Measurements from ENCODE around the gene AVL9. TPM values are rescaled to one million over a fixed set of nuclear protein-coding genes. Genes with fewer than 3 reads are reported as not detected.

The AVL9 gene
- total and polyA plus RNA-seq, 2 experiments from 2014 or later: 13.1 to 33.8 TPM

- peaks cover 7% of the 10 kb centered on the region; the same call in 1 of the 2 replicates for H3K36me3 ChIP-seq (ENCODE audit: insufficient read depth)
- no peaks in the 10 kb centered on the region for H3K27me3 ChIP-seq (ENCODE audit: insufficient read depth)
- Mint-ChIP-seq H3K9me3 (peaks cover 21% of the 10 kb centered on the region), H3K27ac (no peak overlapping the region), H3K36me3 (ENCODE audit: low read depth) (peaks cover 42% of the 10 kb centered on the region), H3K4me3 (no peak overlapping the region), H3K4me1 (peaks cover 34% of the 10 kb centered on the region), H3K27me3 (ENCODE audit: insufficient read depth, low read depth, poor library complexity) (peaks cover 1% of the 10 kb centered on the region)
- H3K4me1 ChIP-seq (ENCODE audit: insufficient read depth): peaks cover 19% of the 10 kb centered on the region
- H2AFZ ChIP-seq: no peak overlapping the region
- no peak for DNase-seq (ENCODE audit: low spot score)
- no peak for ATAC-seq
- H3K9me2 ChIP-seq (ENCODE audit: insufficient read depth): no peaks in the 10 kb centered on the region
- no peak overlapping the region for H3K27ac ChIP-seq (ENCODE audit: low read depth)
- no peaks in the 10 kb centered on the region for H3F3A ChIP-seq (replicated peaks; ENCODE audit: low read depth)
- H3K79me2 ChIP-seq (replicated peaks; ENCODE audit: insufficient read depth): no peaks in the 10 kb centered on the region
- H3K4me3 ChIP-seq: no peak overlapping the region
- TF ChIP-seq, protein P1, sequence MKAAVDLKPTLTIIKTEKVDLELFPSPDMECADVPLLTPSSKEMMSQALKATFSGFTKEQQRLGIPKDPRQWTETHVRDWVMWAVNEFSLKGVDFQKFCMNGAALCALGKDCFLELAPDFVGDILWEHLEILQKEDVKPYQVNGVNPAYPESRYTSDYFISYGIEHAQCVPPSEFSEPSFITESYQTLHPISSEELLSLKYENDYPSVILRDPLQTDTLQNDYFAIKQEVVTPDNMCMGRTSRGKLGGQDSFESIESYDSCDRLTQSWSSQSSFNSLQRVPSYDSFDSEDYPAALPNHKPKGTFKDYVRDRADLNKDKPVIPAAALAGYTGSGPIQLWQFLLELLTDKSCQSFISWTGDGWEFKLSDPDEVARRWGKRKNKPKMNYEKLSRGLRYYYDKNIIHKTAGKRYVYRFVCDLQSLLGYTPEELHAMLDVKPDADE (IDR thresholded peaks at IDR 0.05): no peak
- TF ChIP-seq, protein P2, sequence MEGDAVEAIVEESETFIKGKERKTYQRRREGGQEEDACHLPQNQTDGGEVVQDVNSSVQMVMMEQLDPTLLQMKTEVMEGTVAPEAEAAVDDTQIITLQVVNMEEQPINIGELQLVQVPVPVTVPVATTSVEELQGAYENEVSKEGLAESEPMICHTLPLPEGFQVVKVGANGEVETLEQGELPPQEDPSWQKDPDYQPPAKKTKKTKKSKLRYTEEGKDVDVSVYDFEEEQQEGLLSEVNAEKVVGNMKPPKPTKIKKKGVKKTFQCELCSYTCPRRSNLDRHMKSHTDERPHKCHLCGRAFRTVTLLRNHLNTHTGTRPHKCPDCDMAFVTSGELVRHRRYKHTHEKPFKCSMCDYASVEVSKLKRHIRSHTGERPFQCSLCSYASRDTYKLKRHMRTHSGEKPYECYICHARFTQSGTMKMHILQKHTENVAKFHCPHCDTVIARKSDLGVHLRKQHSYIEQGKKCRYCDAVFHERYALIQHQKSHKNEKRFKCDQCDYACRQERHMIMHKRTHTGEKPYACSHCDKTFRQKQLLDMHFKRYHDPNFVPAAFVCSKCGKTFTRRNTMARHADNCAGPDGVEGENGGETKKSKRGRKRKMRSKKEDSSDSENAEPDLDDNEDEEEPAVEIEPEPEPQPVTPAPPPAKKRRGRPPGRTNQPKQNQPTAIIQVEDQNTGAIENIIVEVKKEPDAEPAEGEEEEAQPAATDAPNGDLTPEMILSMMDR (conservative IDR thresholded peaks at IDR 0.05; ENCODE audit: low read depth in 2 of 2): peak; percentile 12 to 14; a peak in 1 of 4 replicates
- no peak for TF ChIP-seq STAT1 (IDR thresholded peaks at IDR 0.05; ENCODE audit: unreplicated experiment)
- no peaks in the 10 kb centered on the region for H4K20me1 ChIP-seq (replicated peaks; ENCODE audit: insufficient read depth)
- H3K4me2 ChIP-seq: no peak overlapping the region
These were observed 114.2 kb downstream of the AVL9 start for GRCh38 chr7:32609463-32609862.

DNA sequence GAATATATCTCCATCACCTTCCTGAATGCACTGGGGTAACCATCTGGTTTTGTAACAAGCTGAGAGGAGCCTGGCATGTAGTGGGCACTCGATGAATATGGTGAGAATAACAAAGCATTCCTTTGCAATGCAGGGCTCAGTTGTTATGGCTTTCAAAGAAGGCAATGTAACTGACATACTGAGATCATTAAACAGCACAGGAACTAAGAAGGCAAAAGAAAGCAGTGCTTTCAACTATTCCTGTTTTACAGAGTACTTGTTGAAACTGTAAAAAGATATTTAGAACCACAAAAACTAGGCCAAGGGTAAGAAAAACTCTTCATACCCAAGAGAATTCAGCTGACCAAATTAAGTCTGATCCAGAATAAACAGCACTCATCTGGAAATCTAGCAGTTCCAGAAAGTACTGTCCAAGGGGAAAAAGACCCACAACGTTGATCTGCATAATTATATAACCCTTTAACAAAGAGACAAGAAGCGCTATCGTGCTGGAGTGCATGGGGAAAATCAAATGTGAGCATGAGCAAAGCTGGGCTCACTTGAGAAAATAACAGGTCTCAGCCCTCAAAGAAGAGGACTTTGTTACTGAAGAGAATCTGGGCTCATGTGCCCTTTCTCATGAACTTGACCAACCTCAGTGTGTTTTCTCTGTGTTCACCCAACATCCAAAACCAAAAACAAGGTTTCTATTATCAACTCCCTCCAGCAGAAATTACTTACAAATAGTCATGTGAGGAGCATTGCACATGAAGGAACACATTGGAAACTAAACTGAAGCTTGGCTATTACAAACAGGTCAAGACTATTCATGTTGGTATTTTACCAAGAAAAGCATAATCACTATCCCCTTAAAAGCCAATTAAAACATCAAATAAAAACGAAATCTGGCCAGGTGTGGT is 116.2 kb downstream of the AVL9 start:
- peak overlapping the region; percentile 77 for H3K27ac Mint-ChIP-seq
- H3K4me1 Mint-ChIP-seq: peaks cover 33% of the 10 kb centered on the region
- Histone ChIP-seq H3K79me2 (replicated peaks; ENCODE audit: insufficient read depth) (no peaks in the 10 kb centered on the region), H3K9me2 (ENCODE audit: insufficient read depth) (no peaks in the 10 kb centered on the region), H2AFZ (no peak overlapping the region), H3K27me3 (ENCODE audit: insufficient read depth) (no peaks in the 10 kb centered on the region), H3K4me3 (no peak overlapping the region), H3K4me2 (no peak overlapping the region), H4K20me1 (replicated peaks; ENCODE audit: insufficient read depth) (no peaks in the 10 kb centered on the region), H3K27ac (ENCODE audit: low read depth) (peak overlapping the region; percentile 67; the same call in 1 of the 2 replicates), H3K36me3 (ENCODE audit: insufficient read depth) (no peaks in the 10 kb centered on the region), H3K4me1 (ENCODE audit: insufficient read depth) (peaks cover 19% of the 10 kb centered on the region), H3F3A (replicated peaks; ENCODE audit: low read depth) (no peaks in the 10 kb centered on the region)
- peak; percentile 32; the same call in 1 of the 2 replicates for TF ChIP-seq NANOG (IDR thresholded peaks at IDR 0.05; ENCODE audit: borderline replicate concordance)
- no peak for TF ChIP-seq POLR2AphosphoS5 (IDR thresholded peaks at IDR 0.05; ENCODE audit: low read depth)
- H3K9me3 Mint-ChIP-seq: peaks cover under 1% of the 10 kb centered on the region; the same call in 2 of the 3 replicates
- H3K27me3 Mint-ChIP-seq (ENCODE audit: insufficient read depth, low read depth, poor library complexity): peaks cover 1% of the 10 kb centered on the region
- no peak overlapping the region for H3K4me3 Mint-ChIP-seq
- ATAC-seq: peak; percentile 79
- peak; percentile 41 for DNase-seq (ENCODE audit: low spot score)
- peaks cover 25% of the 10 kb centered on the region for H3K36me3 Mint-ChIP-seq (ENCODE audit: low read depth)

DNA sequence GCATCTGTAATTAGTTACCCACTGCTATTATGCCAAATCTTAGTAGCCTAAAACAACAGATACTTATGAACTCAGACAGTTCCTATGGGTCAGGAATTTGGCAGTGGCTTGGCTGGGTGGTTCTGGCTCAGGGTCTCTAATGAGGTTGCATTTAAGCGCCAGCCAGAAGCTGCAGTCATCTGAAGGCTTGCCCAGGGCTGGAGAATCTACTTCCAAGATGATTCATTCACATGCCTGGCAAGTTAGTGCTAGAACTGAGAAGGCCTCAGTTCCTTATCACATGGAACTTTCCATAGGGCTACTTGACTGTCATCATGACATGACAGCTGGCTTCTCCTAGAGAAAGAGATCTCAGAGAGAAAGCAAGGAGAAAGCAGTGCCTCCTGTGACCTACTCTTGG is 121.3 kb downstream of the AVL9 start:
- Histone ChIP-seq H3K36me3 (ENCODE audit: insufficient read depth) (no peaks in the 10 kb centered on the region), H3K4me1 (ENCODE audit: insufficient read depth) (peaks cover 26% of the 10 kb centered on the region), H4K20me1 (replicated peaks; ENCODE audit: insufficient read depth) (no peaks in the 10 kb centered on the region), H3K4me2 (no peak overlapping the region), H3F3A (replicated peaks; ENCODE audit: low read depth) (no peaks in the 10 kb centered on the region), H3K27me3 (ENCODE audit: insufficient read depth) (no peaks in the 10 kb centered on the region), H3K79me2 (replicated peaks; ENCODE audit: insufficient read depth) (no peaks in the 10 kb centered on the region), H3K9me2 (ENCODE audit: insufficient read depth) (no peaks in the 10 kb centered on the region), H3K4me3 (no peak overlapping the region), H3K27ac (ENCODE audit: low read depth) (no peak overlapping the region), H2AFZ (no peak overlapping the region)
- peaks cover 45% of the 10 kb centered on the region for H3K4me1 Mint-ChIP-seq
- H3K27ac Mint-ChIP-seq: 0 out of 2 replicates have a peak overlapping the region, but pooled peaks have one; percentile 40
- TF ChIP-seq ZNF331 (CRISPR knock-in tag; IDR thresholded peaks at IDR 0.05; ENCODE audit: low read depth): no peak
- no peak for TF ChIP-seq STAT1 (IDR thresholded peaks at IDR 0.05; ENCODE audit: unreplicated experiment)
- DNase-seq (ENCODE audit: low spot score) (no peak), ATAC-seq (no peak)
- peaks cover 7% of the 10 kb centered on the region; the same call in 2 of the 3 replicates for H3K36me3 Mint-ChIP-seq (ENCODE audit: low read depth)
- H3K4me3 Mint-ChIP-seq: no peak overlapping the region
- H3K27me3 Mint-ChIP-seq (ENCODE audit: insufficient read depth, low read depth, poor library complexity): no peaks in the 10 kb centered on the region
- H3K9me3 Mint-ChIP-seq: no peaks in the 10 kb centered on the region
